ENCODE data around the gene F11R.
A peak's percentile ranks its signal among the peaks of the same experiment; 100 is the strongest.

Gene F11R

DNA sequence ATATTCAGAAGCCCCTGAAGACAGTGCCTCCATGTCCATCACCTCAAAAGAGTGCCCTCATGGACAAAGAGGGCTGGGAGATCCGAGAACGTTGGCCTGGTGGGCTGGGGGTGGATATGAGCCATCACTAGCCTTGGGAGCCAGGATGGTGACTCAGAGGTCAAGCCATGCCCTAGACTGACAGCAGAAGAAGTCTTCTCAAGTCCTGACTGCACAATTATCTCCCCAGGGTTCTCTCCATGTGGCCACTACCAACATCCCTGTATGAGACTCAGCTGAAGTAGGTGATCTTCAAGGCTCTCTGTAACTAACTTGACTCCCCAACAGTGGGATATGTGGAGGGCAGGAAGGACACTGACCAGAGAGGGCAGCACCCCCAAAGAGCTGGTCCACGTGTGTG is 31.9 kb upstream of the F11R start:
- Histone ChIP-seq H3K9me3 (ENCODE audit: control insufficient read depth in 1 of 2, low read length in 2 of 2) (no peaks in the 10 kb centered on the region), H3K4me3 (ENCODE audit: low read depth in 1 of 2, low read length in 2 of 2) (no peak overlapping the region), H3K4me1 (ENCODE audit: control insufficient read depth in 1 of 2, insufficient read depth in 2 of 2, low read length in 2 of 2) (no peaks in the 10 kb centered on the region), H3K36me3 (ENCODE audit: control insufficient read depth in 1 of 2, insufficient read depth in 2 of 2, low read length in 2 of 2) (peaks cover 4% of the 10 kb centered on the region in 2 donors), H3K27me3 (ENCODE audit: low read depth, low read length) (no peaks in the 10 kb centered on the region), H3K27ac (ENCODE audit: low read length) (no peak overlapping the region)

DNA sequence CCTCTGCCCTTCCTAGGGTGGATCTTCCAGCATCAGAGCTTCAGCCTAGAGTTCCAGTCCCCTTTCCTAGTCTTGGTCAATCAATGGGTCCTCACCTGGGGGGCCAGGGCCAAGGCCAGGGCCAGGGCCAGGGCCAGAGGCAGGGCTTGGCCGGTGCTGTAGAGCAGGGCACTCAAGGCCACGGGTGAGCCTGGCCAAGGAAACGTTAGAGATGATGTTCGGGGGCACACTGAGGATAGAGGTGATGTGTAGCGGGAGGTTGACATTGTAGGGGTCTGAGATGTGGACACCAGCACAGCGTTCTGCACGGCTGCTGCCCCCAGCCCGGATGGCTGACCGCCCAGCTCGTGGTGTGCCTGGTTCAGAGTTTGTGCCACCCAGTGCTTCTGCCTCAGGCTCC is 30.3 kb upstream of the F11R start:
- Histone ChIP-seq H3K27me3 (ENCODE audit: low read depth, low read length) (no peaks in the 10 kb centered on the region), H3K4me3 (ENCODE audit: low read depth in 1 of 2, low read length in 2 of 2) (no peak overlapping the region), H3K4me1 (ENCODE audit: control insufficient read depth in 1 of 2, insufficient read depth in 2 of 2, low read length in 2 of 2) (no peaks in the 10 kb centered on the region), H3K9me3 (ENCODE audit: control insufficient read depth in 1 of 2, low read length in 2 of 2) (no peaks in the 10 kb centered on the region), H3K27ac (ENCODE audit: low read length) (no peak overlapping the region), H3K36me3 (ENCODE audit: control insufficient read depth in 1 of 2, insufficient read depth in 2 of 2, low read length in 2 of 2) (peaks cover 4% of the 10 kb centered on the region in 2 donors)

GRCh38 chr1:161048949-161049722 is 28.2 kb upstream of the F11R start:
- Histone ChIP-seq H3K4me3 (ENCODE audit: low read depth in 1 of 2, low read length in 2 of 2) (no peak overlapping the region), H3K36me3 (ENCODE audit: control insufficient read depth in 1 of 2, insufficient read depth in 2 of 2, low read length in 2 of 2) (peaks cover 4 to 6% of the 10 kb centered on the region in 2 donors), H3K27me3 (ENCODE audit: low read depth, low read length) (no peaks in the 10 kb centered on the region), H3K27ac (ENCODE audit: low read length) (no peak overlapping the region), H3K4me1 (ENCODE audit: control insufficient read depth in 1 of 2, insufficient read depth in 2 of 2, low read length in 2 of 2) (peaks cover 3 to 4% of the 10 kb centered on the region in 2 donors), H3K9me3 (ENCODE audit: control insufficient read depth in 1 of 2, low read length in 2 of 2) (no peaks in the 10 kb centered on the region)

DNA sequence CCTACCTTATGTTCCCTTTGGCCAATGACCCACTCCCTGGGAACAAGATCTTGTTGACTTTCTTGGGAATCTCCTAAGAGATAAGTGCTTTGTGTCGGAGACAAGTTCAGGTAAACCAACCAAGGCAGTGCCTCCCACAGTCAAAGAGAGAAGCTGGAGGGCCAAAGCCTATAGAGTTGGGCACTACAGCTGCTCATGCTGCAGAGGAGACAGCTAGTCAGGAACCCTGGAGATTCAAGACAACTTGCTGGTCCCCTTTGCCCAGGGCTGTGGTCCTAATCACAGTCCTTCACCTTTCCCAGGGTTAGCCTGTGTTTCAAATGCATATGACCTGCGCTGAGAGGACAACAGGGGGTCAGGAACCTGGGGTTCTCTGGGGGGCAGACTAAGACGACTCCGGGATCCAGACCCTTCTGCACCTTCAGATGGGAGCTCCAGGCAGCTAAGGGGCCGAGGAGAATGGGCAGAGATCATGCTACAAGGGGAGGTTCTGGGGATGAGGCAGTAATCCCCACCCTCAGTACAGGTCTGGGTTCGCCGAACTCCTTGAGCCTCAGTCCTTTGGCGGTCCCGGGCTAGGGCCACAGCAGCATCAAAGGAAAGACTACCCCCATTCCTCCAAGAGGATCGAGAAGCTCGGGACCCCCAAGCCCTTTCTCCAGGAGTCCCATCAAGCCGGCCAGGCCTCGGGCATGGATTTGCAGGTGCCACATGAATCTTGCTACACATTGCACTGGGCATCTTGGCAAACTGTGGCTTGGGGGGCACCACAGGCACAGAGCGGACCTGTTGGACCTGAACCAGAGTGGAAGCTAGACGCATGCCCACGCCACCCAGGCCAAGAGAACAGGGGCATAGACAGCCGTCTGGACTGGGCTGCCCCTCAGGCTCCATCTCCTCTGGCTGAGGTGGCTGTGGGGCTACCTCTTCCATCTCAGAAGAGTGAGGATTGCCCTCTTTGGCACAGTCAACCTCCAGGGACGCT is 26.8 kb upstream of the F11R start:
- H3K36me3 ChIP-seq (ENCODE audit: control insufficient read depth in 1 of 2, insufficient read depth in 2 of 2, low read length in 2 of 2) = peaks cover 8 to 11% of the 10 kb centered on the region in 2 donors
- H3K27me3 ChIP-seq (ENCODE audit: low read depth, low read length) = no peaks in the 10 kb centered on the region
- no peak overlapping the region for H3K4me3 ChIP-seq (ENCODE audit: low read depth in 1 of 2, low read length in 2 of 2)
- H3K9me3 ChIP-seq (ENCODE audit: control insufficient read depth in 1 of 2, low read length in 2 of 2) = no peaks in the 10 kb centered on the region
- peak overlapping the region; percentile 64 for H3K27ac ChIP-seq (ENCODE audit: low read length)
- peaks cover 4 to 6% of the 10 kb centered on the region in 2 donors for H3K4me1 ChIP-seq (ENCODE audit: control insufficient read depth in 1 of 2, insufficient read depth in 2 of 2, low read length in 2 of 2)

- peaks cover 4 to 6% of the 10 kb centered on the region in 2 donors for H3K4me1 ChIP-seq (ENCODE audit: control insufficient read depth in 1 of 2, insufficient read depth in 2 of 2, low read length in 2 of 2)
- H3K36me3 ChIP-seq (ENCODE audit: control insufficient read depth in 1 of 2, insufficient read depth in 2 of 2, low read length in 2 of 2) = peaks cover 18 to 21% of the 10 kb centered on the region in 2 donors
- no peaks in the 10 kb centered on the region for H3K9me3 ChIP-seq (ENCODE audit: control insufficient read depth in 1 of 2, low read length in 2 of 2)
- H3K27ac ChIP-seq (ENCODE audit: low read length) = peak overlapping the region; percentile 99
- peak overlapping the region; percentile 75 to 84 for H3K4me3 ChIP-seq (ENCODE audit: low read depth in 1 of 2, low read length in 2 of 2)
- no peaks in the 10 kb centered on the region for H3K27me3 ChIP-seq (ENCODE audit: low read depth, low read length)
Measured at GRCh38 chr1:161046605-161047228, 25.8 kb upstream of the F11R start.

DNA sequence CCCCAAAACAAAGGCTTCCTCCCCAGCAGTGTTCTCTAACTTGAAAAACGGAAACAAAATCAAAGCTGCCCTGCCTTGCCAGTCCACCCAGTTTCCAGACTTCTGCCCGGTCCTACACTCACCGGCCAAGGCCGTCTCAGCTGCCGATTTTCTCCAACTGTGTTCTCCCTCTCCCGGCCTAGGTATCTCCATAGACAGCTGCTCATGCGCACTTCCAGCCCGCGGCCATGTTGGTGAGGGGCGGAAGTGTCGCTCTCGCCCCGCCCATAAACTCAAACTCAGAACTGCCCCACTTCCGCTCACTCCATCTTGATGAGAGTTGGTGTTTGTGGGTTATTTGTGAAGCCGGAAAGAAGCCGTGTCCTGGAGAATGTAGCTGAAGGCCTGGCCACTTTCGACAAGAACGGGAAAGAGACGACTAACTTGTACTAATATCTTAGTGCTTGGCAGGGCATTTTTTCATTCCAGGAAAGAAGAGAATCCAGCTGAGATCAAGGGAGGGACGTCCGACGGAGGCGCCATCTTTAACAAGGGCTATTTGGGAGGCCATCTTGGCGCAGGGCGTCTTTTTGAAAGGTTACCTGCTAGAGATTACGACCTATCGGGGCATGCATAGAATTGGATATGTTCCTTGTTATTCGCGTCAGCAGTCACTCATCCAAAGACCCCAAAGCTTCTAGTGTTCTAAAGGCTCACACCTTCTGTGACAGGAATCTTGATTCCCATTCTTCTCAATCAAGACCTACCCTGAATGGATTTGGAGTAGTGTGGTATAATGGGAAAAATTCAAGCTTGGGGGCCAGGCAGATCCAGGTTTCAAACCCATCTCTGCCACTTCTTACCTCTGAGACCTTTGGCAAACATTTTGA is 25.0 kb upstream of the F11R start, which contains the start of gene USF1:
Gene USF1 (minus strand): TSS at position 242 of the 869 bp plus-strand sequence. CDS start 2,702 bp downstream, outside the sequence.
- H3K9me3 ChIP-seq (ENCODE audit: control insufficient read depth in 1 of 2, low read length in 2 of 2) = no peaks in the 10 kb centered on the region
- peak within 1 kb of the TSS; percentile 75 to 84 for H3K4me3 ChIP-seq (ENCODE audit: low read depth in 1 of 2, low read length in 2 of 2)
- H3K4me1 ChIP-seq (ENCODE audit: control insufficient read depth in 1 of 2, insufficient read depth in 2 of 2, low read length in 2 of 2) = peaks cover 4 to 6% of the 10 kb centered on the region in 2 donors
- peak within 1 kb of the TSS; percentile 99 for H3K27ac ChIP-seq (ENCODE audit: low read length)
- H3K27me3 ChIP-seq (ENCODE audit: low read depth, low read length) = no peaks in the 10 kb centered on the region
- peaks cover 24 to 26% of the 10 kb centered on the region in 2 donors for H3K36me3 ChIP-seq (ENCODE audit: control insufficient read depth in 1 of 2, insufficient read depth in 2 of 2, low read length in 2 of 2)

DNA sequence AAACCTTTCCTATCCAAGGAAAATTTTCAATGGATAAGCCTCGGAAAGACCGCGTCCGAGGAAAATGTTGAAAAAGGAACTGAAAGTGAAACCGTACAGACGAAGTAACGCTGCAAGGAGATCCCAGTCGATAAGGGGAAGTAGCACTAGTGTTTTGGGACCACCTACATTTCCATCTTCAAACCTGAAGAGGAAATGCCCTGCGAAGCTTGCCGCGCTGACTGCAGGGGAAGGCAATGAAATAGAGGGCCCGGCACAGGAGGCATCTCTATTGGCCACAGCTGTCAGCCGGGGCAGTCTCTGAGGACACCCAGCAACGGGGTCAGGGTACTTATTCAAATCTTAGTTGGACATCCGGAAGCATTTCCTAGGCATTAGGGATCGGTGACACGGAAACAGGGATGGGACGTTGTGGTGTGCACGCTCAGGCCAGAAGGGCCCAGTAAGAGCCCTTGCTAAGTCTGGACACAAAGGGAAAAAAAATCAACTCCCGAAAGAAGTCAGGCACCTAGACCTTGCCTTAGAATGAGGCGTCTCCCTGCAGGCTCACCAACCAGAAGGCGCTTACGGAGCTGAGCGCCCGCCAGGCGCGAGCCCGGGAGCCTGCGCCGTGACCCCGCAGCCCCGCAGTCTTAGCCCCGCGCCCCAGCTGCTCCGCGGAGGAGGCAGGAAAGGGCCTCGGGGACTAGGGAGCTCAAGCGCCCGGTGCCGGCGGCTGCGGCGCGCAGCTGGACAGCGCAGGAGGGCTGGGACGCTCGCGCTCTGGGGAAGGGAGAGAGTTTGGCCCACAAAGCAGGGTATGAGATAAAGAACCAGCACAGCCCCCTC is 24.2 kb upstream of the F11R start:
- Histone ChIP-seq H3K9me3 (ENCODE audit: control insufficient read depth in 1 of 2, low read length in 2 of 2) (no peaks in the 10 kb centered on the region), H3K27ac (ENCODE audit: low read length) (peak overlapping the region; percentile 99), H3K27me3 (ENCODE audit: low read depth, low read length) (no peaks in the 10 kb centered on the region), H3K4me3 (ENCODE audit: low read depth in 1 of 2, low read length in 2 of 2) (peak overlapping the region; percentile 75 to 84), H3K4me1 (ENCODE audit: control insufficient read depth in 1 of 2, insufficient read depth in 2 of 2, low read length in 2 of 2) (peaks cover 4 to 6% of the 10 kb centered on the region in 2 donors), H3K36me3 (ENCODE audit: control insufficient read depth in 1 of 2, insufficient read depth in 2 of 2, low read length in 2 of 2) (peaks cover 32 to 34% of the 10 kb centered on the region in 2 donors)

DNA sequence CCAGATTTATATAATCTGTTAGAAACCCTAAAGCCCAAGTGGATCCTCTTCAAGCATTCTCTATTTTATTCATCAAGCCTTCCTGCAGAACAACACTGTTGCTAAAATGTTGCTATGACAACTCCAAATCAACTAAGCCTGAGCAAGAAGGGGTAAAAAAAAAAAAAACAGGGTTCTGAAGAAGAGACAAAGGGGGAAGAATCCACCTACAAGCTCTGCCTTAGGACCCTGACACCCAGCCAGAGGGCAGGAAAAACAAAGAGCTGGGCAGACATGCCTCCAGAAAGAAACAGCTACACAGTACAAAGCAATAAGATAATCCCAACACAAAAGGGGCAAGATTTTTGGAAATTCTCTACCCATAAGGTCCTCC is 23.6 kb upstream of the F11R start:
- Histone ChIP-seq H3K4me3 (ENCODE audit: low read depth in 1 of 2, low read length in 2 of 2) (peak overlapping the region; percentile 75 to 84), H3K27ac (ENCODE audit: low read length) (peak overlapping the region; percentile 99), H3K9me3 (ENCODE audit: control insufficient read depth in 1 of 2, low read length in 2 of 2) (no peaks in the 10 kb centered on the region), H3K27me3 (ENCODE audit: low read depth, low read length) (no peaks in the 10 kb centered on the region), H3K36me3 (ENCODE audit: control insufficient read depth in 1 of 2, insufficient read depth in 2 of 2, low read length in 2 of 2) (peaks cover 38 to 40% of the 10 kb centered on the region in 2 donors), H3K4me1 (ENCODE audit: control insufficient read depth in 1 of 2, insufficient read depth in 2 of 2, low read length in 2 of 2) (peaks cover 4 to 6% of the 10 kb centered on the region in 2 donors)

DNA sequence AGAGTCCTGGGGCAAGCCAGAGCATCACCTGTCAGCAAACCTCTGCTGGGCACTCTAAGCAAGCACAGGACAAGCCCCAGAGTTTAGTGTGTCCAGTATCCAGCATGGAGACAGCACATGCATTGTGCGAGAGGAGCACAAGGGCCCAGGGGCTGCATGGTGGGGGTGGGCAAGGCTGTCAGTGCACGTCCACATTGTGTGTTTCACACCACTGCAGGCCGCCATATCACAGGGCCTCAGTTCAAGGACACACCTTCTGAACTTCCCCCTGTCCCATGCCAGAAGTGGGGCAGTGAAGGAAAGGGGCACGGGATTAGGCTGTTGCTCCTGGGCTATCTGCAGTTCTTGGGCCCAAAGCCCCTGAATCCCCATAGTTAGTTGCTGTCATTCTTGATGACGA is 18.6 kb upstream of the F11R start:
- peaks cover 36 to 38% of the 10 kb centered on the region in 2 donors for H3K36me3 ChIP-seq (ENCODE audit: control insufficient read depth in 1 of 2, insufficient read depth in 2 of 2, low read length in 2 of 2)
- no peak overlapping the region for H3K27ac ChIP-seq (ENCODE audit: low read length)
- H3K4me3 ChIP-seq (ENCODE audit: low read depth in 1 of 2, low read length in 2 of 2) = no peak overlapping the region
- no peaks in the 10 kb centered on the region for H3K27me3 ChIP-seq (ENCODE audit: low read depth, low read length)
- H3K4me1 ChIP-seq (ENCODE audit: control insufficient read depth in 1 of 2, insufficient read depth in 2 of 2, low read length in 2 of 2) = peaks cover 7 to 14% of the 10 kb centered on the region in 2 donors
- H3K9me3 ChIP-seq (ENCODE audit: control insufficient read depth in 1 of 2, low read length in 2 of 2) = no peaks in the 10 kb centered on the region

- Histone ChIP-seq H3K9me3 (ENCODE audit: control insufficient read depth in 1 of 2, low read length in 2 of 2) (no peaks in the 10 kb centered on the region), H3K27ac (ENCODE audit: low read length) (no peak overlapping the region), H3K36me3 (ENCODE audit: control insufficient read depth in 1 of 2, insufficient read depth in 2 of 2, low read length in 2 of 2) (peaks cover 36 to 38% of the 10 kb centered on the region in 2 donors), H3K4me1 (ENCODE audit: control insufficient read depth in 1 of 2, insufficient read depth in 2 of 2, low read length in 2 of 2) (peaks cover 5 to 10% of the 10 kb centered on the region in 2 donors), H3K4me3 (ENCODE audit: low read depth in 1 of 2, low read length in 2 of 2) (peak overlapping the region; percentile 56 to 67), H3K27me3 (ENCODE audit: low read depth, low read length) (no peaks in the 10 kb centered on the region)
Measured at GRCh38 chr1:161039154-161039545, 18.2 kb upstream of the F11R start.

All from muscle layer of duodenum (tissue), 2 donors.